Keratinocyte (primary cell): Measurements from ENCODE around the gene POU3F4. TPM values are rescaled to one million over a fixed set of nuclear protein-coding genes. Genes with fewer than 3 reads are reported as not detected.

Experiments used
- DNase-seq: peaks from one replicate; pipeline ENCODE4 v3.0.0-alpha.2; 2011; ENCODE audit warnings: low read depth, missing footprints, low spot score
- FAIRE-seq: peaks from 2 replicates; lab custom pipeline; 2011; peaks lifted over from hg19 to GRCh38; lab: Jason Lieb, UNC
- H2AFZ ChIP-seq: 2 replicates; pipeline ENCODE4 v1.6.0; 2012; ENCODE audit warnings: low read length, control low read depth, inconsistent platforms; ENCODE audit not compliant: control insufficient read depth
- H3K27ac ChIP-seq: 2 replicates; pipeline ENCODE4 v1.5.1; 2011; ENCODE audit warnings: low read length; ENCODE audit not compliant: control insufficient read depth, insufficient read depth
- H3K27me3 ChIP-seq: 3 replicates; pipeline ENCODE4 v1.6.0; 2011; ENCODE audit warnings: low read length; ENCODE audit not compliant: control insufficient read depth, insufficient read depth; ENCODE audit errors: extremely low read depth
- H3K36me3 ChIP-seq, 2 experiments: 2 replicates in 1 of 2; 3 replicates in 1 of 2; pipeline ENCODE4 v1.5.1; 2011; ENCODE audit warnings: low read length in 2 of 2, mild to moderate bottlenecking in 1 of 2; ENCODE audit not compliant: control insufficient read depth in 2 of 2, insufficient read depth in 2 of 2; ENCODE audit errors: extremely low read depth in 1 of 2
- H3K4me1 ChIP-seq: 3 replicates; pipeline ENCODE4 v1.5.1; 2011; ENCODE audit warnings: low read length; ENCODE audit not compliant: control insufficient read depth, insufficient read depth; ENCODE audit errors: extremely low read depth
- H3K4me2 ChIP-seq: 3 replicates; pipeline ENCODE4 v1.6.0; 2011; ENCODE audit warnings: low read depth, low read length; ENCODE audit not compliant: control insufficient read depth, insufficient read depth; ENCODE audit errors: extremely low read depth
- H3K4me3 ChIP-seq, 3 experiments: fragments of 200-600 bp in 1 of 3; sonication (generic) in 1 of 3; 2 replicates in 2 of 3; 3 replicates in 1 of 3; pipeline ENCODE4 v1.5.1; 2011 to 2016; ENCODE audit warnings: low read length in 3 of 3, mild to moderate bottlenecking in 3 of 3, control low read depth in 2 of 3, inconsistent platforms in 1 of 3, low read depth in 1 of 3, mixed read lengths in 1 of 3, mixed run types in 1 of 3, moderate library complexity in 1 of 3; ENCODE audit not compliant: control insufficient read depth in 2 of 3, insufficient read depth in 2 of 3; ENCODE audit errors: extremely low read depth in 1 of 3
- H3K79me2 ChIP-seq: 2 replicates; pipeline ENCODE4 v1.6.0; 2012; ENCODE audit warnings: low read length; ENCODE audit not compliant: control insufficient read depth, insufficient read depth
- H3K9ac ChIP-seq: 3 replicates; pipeline ENCODE4 v1.6.0; 2011; ENCODE audit warnings: low read length; ENCODE audit not compliant: control insufficient read depth, insufficient read depth; ENCODE audit errors: extremely low read depth
- H3K9me1 ChIP-seq: 3 replicates; pipeline ENCODE4 v1.6.0; 2011; ENCODE audit warnings: low read length; ENCODE audit not compliant: control insufficient read depth, insufficient read depth; ENCODE audit errors: extremely low read depth
- H3K9me3 ChIP-seq: 2 replicates; pipeline ENCODE4 v1.5.1; 2012; ENCODE audit warnings: low read depth, low read length; ENCODE audit not compliant: control insufficient read depth
- H4K20me1 ChIP-seq: 3 replicates; pipeline ENCODE4 v1.6.0; 2011; ENCODE audit warnings: low read length; ENCODE audit not compliant: control insufficient read depth, insufficient read depth; ENCODE audit errors: extremely low read depth
- CTCF ChIP-seq, 3 experiments: IDR thresholded peaks in 1 of 3; conservative IDR thresholded peaks in 1 of 3; optimal IDR thresholded peaks in 1 of 3; 2 replicates in 2 of 3; 3 replicates in 1 of 3; pipeline versions ENCODE3 to v1.5.1; 2011; ENCODE audit warnings: low read length in 3 of 3, mild to moderate bottlenecking in 3 of 3, moderate library complexity in 2 of 3, control low read depth in 1 of 3, inconsistent platforms in 1 of 3; ENCODE audit not compliant: insufficient read depth in 2 of 3; ENCODE audit errors: extremely low read depth in 1 of 3
- EZH2 ChIP-seq: IDR thresholded peaks from one replicate; pipeline ENCODE4 v1.6.1; 2012; ENCODE audit warnings: inconsistent platforms, mild to moderate bottlenecking, low read length, moderate library complexity
- dilution Hi-C: fragments of 300-500 bp; cut with MboI; formaldehyde crosslinking; loops from one replicate; pipeline ENCODE4 v1.7.0; 2020; ENCODE audit warnings: low sequenced_read_pairs; ENCODE audit not compliant: extremely low pct_ligation_motif_present
- polyA plus RNA-seq, 5 experiments: library from polyadenylated mRNA; depleted of rRNA in 3 of 5; stranded (reverse) in 3 of 5; stranded (forward) in 1 of 5; unstranded in 1 of 5; fragments of >200 nt; gene quantifications; 1 replicate in 1 of 5; 2 replicates in 3 of 5; 3 replicates in 1 of 5; pipeline versions ENCODE4 v1.2.1 to v1.2.3, GENCODE V29; 2011 to 2012; ENCODE audit warnings: missing spikeins in 2 of 5, low read depth in 1 of 5, low replicate concordance in 1 of 5

Gene POU3F4
- polyA plus RNA-seq, 1 donor (not counting 4 experiments of a cell fraction or from before 2014, with no cell fraction given): not detected

GRCh38 chrX:83501530-83501929 is 6.6 kb upstream of the POU3F4 start:
- Histone ChIP-seq H3K27ac (no peak overlapping the region), H3K9me3 (no peaks in the 10 kb centered on the region), H4K20me1 (no peaks in the 10 kb centered on the region), H3K36me3 (no peaks in the 10 kb centered on the region), H3K4me3 (no peak overlapping the region), H3K4me2 (no peak overlapping the region), H3K9me1 (no peaks in the 10 kb centered on the region), H3K79me2 (no peaks in the 10 kb centered on the region), H3K4me1 (no peaks in the 10 kb centered on the region), H3K27me3 (peaks cover 17% of the 10 kb centered on the region), H2AFZ (no peak overlapping the region), H3K9ac (no peak overlapping the region)
- FAIRE-seq (no peak), DNase-seq (no peak)
- no peak for TF ChIP-seq EZH2
- TF ChIP-seq CTCF (optimal IDR thresholded peaks at IDR 0.05 in 1 of 3, IDR thresholded peaks at IDR 0.05 in 1 of 3, conservative IDR thresholded peaks at IDR 0.05 in 1 of 3; ENCODE audit: extremely low read depth in 1 of 3, insufficient read depth in 2 of 3, low read length in 3 of 3): no peak
- dilution Hi-C loops: no loop called here

- DNase-seq (no peak), FAIRE-seq (no peak)
- Histone ChIP-seq H3K36me3 (no peaks in the 10 kb centered on the region), H3K79me2 (no peaks in the 10 kb centered on the region), H2AFZ (no peak overlapping the region), H3K9me1 (no peaks in the 10 kb centered on the region), H3K4me3 (no peak overlapping the region), H3K4me1 (no peaks in the 10 kb centered on the region), H3K4me2 (no peak overlapping the region), H3K27me3 (peaks cover 39% of the 10 kb centered on the region), H3K27ac (no peak overlapping the region), H3K9me3 (peaks cover 4% of the 10 kb centered on the region), H4K20me1 (no peaks in the 10 kb centered on the region), H3K9ac (no peak overlapping the region)
- dilution Hi-C loops: no loop called here
- TF ChIP-seq EZH2: no peak
- TF ChIP-seq CTCF (optimal IDR thresholded peaks at IDR 0.05 in 1 of 3, IDR thresholded peaks at IDR 0.05 in 1 of 3, conservative IDR thresholded peaks at IDR 0.05 in 1 of 3; ENCODE audit: extremely low read depth in 1 of 3, insufficient read depth in 2 of 3, low read length in 3 of 3): no peak
Observed at GRCh38 chrX:83504721-83505479, 3.2 kb upstream of the POU3F4 start.
